ENCODE measurements around the gene SNX27.
"Not testable (repeated sequence)": the region's sequence is repeated elsewhere in the genome, so short reads cannot be mapped to it uniquely, and the experiment has no call there.

Gene SNX27

GRCh38 chr1:151604291-151604690, 7.6 kb upstream of the SNX27 start:
- DNase-seq, result no peak

GRCh38 chr1:151606384-151606783, 5.5 kb upstream of the SNX27 start:
- peak; percentile 79 for DNase-seq

GRCh38 chr1:151606857-151607256, 5.0 kb upstream of the SNX27 start:
- no peak for DNase-seq

- no peak for DNase-seq
Measured at GRCh38 chr1:151610142-151610541, 1.7 kb upstream of the SNX27 start.

- DNase-seq, result peak; percentile 70
Measured at GRCh38 chr1:151611288-151611790, 511 bp upstream of the SNX27 start.

- DNase-seq, result peak; percentile 34
Measured at GRCh38 chr1:151612501-151613281, 841 bp downstream of the SNX27 start.

GRCh38 chr1:151613282-151613780, 1.5 kb downstream of the SNX27 start:
- DNase-seq, result no peak

- DNase-seq, result no peak
Measured at GRCh38 chr1:151615711-151616504, 4.1 kb downstream of the SNX27 start.

GRCh38 chr1:151616505-151616849, 4.6 kb downstream of the SNX27 start:
- DNase-seq, result no peak

- DNase-seq, result no peak
Measured at GRCh38 chr1:151618003-151618402, 6.2 kb downstream of the SNX27 start.

- DNase-seq, result no peak
Measured at GRCh38 chr1:151618470-151618869, 6.6 kb downstream of the SNX27 start.

GRCh38 chr1:151618996-151619395, 7.1 kb downstream of the SNX27 start:
- DNase-seq, result not testable (repeated sequence)

GRCh38 chr1:151619489-151620093, 7.7 kb downstream of the SNX27 start:
- peak; percentile 65 for DNase-seq

- DNase-seq, result no peak
Measured at GRCh38 chr1:151620286-151620685, 8.4 kb downstream of the SNX27 start.

- DNase-seq, result no peak
Measured at GRCh38 chr1:151621351-151621750, 9.5 kb downstream of the SNX27 start.

GRCh38 chr1:151624783-151625182, 12.9 kb downstream of the SNX27 start:
- no peak for DNase-seq

- no peak for DNase-seq
Measured at GRCh38 chr1:151626740-151627334, 15.0 kb downstream of the SNX27 start.

- DNase-seq, result no peak
Measured at GRCh38 chr1:151629278-151629677, 17.4 kb downstream of the SNX27 start.

- DNase-seq, result no peak
Measured at GRCh38 chr1:151635479-151636072, 23.7 kb downstream of the SNX27 start.

GRCh38 chr1:151638074-151638775, 26.4 kb downstream of the SNX27 start:
- DNase-seq, result no peak

- DNase-seq, result no peak
Measured at GRCh38 chr1:151638812-151639211, 27.0 kb downstream of the SNX27 start.

- DNase-seq, result no peak
Measured at GRCh38 chr1:151639466-151639865, 27.6 kb downstream of the SNX27 start.

All from DMS53 (cell line).